LNCAP (cell line): ENCODE results near the gene TOB1.

ENCODE experiments used
- TF ChIP-seq, protein P1 (sequence below): fragments of 450-650 bp; IDR thresholded peaks from 2 replicates; pipeline ENCODE4 v1.5.1; 2017; ENCODE audit warnings: mild to moderate bottlenecking

The TOB1 gene

DNA sequence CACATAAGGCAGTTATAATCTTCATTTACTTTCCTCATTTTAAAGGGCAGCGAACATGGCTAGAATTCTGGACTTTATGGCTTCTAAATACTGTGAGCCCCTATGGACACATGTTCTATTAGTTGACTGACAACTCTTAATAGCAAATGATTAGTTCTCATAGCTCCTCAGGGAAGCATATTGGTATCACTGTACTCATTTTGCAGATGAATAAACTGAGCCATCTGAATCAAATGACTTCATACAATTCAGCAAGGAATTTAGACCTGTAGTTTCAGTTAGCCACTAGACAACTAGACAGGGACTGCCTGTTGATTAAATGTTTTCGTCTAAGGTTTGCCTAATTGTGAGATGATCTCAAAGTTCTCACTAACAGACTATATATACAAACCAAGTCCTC, 9.7 kb downstream of the TOB1 start:
- TF ChIP-seq, protein P1, sequence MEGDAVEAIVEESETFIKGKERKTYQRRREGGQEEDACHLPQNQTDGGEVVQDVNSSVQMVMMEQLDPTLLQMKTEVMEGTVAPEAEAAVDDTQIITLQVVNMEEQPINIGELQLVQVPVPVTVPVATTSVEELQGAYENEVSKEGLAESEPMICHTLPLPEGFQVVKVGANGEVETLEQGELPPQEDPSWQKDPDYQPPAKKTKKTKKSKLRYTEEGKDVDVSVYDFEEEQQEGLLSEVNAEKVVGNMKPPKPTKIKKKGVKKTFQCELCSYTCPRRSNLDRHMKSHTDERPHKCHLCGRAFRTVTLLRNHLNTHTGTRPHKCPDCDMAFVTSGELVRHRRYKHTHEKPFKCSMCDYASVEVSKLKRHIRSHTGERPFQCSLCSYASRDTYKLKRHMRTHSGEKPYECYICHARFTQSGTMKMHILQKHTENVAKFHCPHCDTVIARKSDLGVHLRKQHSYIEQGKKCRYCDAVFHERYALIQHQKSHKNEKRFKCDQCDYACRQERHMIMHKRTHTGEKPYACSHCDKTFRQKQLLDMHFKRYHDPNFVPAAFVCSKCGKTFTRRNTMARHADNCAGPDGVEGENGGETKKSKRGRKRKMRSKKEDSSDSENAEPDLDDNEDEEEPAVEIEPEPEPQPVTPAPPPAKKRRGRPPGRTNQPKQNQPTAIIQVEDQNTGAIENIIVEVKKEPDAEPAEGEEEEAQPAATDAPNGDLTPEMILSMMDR: no peak

DNA sequence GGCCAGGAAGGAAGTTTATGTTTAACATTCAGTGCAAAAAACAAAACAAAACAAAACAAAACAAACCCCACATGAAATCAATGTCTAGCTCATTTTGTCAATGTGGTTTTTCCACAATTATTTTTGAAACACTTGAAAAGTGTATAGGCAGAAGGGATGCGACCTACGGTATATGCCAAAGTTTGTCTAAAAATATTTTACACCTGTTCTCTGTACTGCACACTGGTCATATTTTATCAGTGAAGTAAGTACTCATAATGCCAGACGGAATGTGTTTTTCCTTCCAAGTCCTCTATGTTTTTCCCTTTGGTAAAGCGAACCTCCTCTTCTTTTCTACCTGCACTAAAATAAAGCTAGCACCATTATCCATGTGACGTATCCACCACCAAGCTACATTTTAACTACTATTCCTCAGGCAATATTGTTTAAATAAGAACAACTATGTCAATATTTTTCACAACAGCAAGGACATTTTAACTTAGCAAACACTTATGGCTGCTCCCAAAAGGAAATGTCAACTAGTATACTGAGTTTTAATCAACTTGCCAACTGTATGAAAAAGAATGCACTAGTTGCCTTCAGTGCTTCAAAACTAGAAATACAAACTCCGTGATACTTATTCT, 10.3 kb downstream of the TOB1 start:
- TF ChIP-seq, protein P1: no peak

DNA sequence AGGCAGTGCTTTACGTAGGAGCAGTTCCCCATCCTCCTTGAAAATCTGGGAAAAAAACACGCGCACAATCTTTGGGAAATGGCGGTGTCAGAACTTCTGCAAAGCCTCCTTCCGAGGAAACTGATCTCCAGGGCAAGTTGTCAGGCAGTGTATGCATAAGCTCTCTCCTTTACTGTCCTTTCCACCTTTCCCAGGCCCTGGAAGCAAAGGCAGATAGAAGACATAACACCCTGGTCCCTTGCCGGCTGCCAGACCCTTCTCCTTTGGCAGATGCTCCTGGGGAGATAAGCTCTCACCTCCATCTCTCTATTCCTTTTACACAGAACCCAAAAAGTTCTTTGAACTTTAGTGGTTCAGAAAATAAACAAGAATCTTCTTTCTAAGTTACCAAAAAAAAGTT, 12.4 kb downstream of the TOB1 start:
- TF ChIP-seq, protein P1: no peak

DNA sequence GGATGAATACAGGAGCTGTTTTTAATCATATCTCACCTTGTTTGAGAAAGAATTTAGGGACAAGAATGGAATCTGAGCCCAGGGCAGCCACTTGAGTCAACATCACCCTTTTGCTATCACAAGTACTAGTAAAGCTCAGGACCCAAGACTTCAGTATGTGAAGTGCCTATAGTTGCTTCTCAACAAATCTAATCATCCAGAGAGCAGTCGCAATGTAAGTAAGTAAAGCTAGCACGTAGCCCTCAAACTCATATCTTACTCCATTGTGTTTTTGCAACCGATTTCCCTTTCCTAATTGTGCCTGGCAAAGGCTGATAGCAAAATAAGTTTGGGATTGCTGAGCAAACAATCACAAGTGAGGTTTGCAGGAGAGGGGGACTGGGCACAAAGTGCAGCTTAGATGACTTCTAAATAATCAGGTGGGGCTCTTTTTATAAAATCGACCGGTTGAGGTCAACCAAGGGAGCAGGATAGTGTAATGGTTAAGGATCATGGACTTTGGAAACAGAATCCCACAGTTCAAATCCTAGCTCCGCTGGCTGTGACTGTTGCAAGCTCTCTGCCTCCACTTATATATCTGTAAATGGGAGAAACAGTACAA, 13.0 kb downstream of the TOB1 start:
- TF ChIP-seq, protein P1: no peak

DNA sequence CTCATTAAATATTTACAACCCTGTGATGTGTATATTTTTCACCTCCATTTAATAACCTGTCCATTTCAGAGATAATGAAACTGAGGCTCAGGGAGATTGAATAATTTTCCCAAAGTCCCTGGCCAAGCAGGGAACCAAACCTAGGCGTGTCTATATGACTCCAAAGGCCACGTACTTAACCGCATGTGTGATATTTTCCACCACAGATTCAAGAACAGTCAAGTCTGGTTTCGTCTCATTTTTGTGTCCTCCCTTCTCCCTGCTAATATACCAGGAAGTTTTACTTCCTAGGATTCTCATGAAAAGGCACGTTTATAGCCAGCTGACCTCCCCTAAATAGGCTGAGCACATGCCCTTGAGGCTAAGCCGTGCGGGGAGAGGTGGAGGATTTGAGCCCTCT, 15.5 kb downstream of the TOB1 start:
- TF ChIP-seq, protein P1: no peak

DNA sequence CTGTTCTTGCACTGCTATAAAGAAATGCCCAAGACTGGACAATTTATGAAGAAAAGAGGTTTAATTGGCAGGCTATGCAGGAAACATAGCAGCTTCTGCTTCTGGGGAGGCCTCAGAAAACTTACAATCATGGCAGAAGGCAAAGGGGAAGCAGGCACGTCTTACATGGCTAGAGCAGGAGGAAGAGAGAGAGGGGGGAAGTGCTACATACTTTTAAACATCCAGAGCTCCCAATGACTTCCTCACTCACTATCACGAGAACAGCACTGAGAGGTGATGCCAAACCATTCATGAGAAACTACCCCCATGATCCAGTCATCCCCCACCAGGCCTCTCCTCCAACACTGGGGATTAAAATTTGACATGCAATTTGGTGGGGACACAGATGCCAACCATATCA, 17.4 kb downstream of the TOB1 start:
- TF ChIP-seq, protein P1: no peak

DNA sequence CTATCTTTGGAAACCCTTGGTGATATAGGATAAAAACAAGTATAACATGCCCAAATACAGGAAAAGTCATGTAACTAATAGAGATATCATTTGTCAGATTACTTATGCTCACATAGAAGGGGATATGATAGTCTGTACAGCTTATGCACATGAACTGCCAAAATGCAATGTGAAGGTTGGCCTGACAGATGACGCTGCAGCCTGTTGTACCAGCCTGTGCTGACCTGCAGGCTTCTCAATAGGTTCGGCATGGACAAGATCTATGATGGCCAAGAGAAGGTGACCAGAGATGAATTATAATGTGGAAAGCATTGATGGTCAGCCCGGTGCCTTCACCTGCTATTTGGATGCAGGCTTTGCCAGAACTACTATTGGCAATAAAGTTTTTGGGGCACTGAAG, 18.1 kb downstream of the TOB1 start:
- TF ChIP-seq, protein P1: no peak

DNA sequence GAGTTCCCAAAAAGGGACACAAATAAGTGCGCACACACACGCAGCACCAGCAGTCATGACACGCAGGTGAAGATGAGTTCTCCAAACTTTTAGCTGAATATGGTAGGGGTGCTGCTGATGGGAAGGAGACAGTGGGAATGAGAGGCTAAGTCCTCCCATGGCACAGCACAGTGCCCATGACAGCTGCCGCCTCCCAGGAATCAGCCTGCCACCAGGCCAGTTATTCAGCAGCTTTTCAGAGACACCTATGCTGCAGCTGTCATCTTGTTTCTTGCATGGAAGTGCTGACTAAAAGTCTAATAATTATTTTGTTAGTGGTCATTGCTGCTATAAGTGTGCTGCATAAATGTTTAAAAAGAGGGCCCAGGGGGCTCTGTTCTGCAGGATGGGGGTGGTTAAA, 18.6 kb downstream of the TOB1 start:
- TF ChIP-seq, protein P1: no peak
